ENCODE results near the gene CCNE1.
"Not testable (repeated sequence)": the region's sequence is repeated elsewhere in the genome, so short reads cannot be mapped to it uniquely, and the experiment has no call there.

Gene CCNE1

DNA sequence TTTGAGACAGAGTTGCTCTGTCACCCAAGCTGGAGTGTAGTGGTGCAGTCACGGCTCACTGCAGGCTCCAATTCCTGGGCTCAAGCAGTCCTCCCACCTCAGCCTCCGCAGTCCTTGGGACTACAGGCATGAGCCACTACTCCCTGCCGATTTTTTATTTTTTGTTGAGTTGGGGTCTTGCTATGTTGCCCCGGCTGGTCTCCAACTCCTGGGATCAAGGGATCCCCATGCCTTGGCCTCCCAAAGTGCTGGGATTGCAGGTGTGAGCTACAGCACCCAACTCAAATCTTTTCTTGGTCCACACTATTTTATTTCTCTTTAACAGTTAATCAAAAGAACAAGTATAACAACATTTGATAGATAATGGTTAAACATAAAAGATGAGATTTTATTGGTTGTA lies 7.5 kb downstream of the CCNE1 start:
- no peak for DNase-seq

DNA sequence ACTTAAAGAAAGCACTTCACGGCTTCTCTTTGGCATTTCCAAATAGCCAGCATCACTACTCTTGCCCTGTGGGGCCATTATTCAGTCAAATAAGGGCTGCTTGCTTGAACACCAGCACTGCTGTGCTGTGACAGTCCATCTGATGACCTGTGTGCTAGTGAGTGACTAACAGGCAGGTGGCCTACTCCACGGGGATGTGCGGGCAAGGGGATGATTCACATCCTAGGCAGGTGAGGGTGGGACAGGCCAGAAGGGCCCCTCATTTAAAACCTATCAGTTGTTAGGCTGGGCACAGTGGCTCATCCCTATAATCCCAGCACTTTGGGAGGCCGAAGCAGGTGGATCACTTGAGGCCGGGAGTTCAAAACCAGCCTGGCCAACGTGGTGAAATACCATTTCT lies 8.2 kb downstream of the CCNE1 start:
- no peak for DNase-seq

DNA sequence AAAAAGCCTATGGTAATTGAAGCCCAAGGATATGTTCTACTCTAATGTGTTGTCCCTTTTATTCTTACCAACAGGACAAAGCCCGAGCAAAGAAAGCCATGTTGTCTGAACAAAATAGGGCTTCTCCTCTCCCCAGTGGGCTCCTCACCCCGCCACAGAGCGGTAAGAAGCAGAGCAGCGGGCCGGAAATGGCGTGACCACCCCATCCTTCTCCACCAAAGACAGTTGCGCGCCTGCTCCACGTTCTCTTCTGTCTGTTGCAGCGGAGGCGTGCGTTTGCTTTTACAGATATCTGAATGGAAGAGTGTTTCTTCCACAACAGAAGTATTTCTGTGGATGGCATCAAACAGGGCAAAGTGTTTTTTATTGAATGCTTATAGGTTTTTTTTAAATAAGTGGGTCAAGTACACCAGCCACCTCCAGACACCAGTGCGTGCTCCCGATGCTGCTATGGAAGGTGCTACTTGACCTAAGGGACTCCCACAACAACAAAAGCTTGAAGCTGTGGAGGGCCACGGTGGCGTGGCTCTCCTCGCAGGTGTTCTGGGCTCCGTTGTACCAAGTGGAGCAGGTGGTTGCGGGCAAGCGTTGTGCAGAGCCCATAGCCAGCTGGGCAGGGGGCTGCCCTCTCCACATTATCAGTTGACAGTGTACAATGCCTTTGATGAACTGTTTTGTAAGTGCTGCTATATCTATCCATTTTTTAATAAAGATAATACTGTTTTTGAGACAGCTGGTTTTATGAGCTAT lies 12.0 kb downstream of the CCNE1 start:
- DNase-seq = no peak

DNA sequence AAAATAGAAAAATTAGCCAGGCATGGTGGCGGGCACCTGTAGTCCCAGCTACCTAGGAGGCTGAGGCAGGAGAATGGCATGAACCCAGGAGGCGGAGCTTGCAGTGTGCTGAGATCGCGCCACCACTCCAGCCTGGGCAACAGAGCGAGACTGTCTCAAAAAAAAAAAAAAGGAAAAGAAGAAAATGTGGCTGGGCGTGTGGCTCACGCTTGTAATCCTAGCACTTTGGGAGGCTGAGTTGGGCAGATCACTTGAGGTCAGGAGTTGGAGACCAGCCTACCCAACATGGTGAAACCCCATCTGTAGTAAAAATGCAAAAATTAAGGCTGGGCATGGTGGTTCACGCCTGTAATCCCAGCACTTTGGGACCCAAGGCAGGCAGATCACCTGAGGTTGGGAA lies 13.5 kb downstream of the CCNE1 start:
- DNase-seq = not testable (repeated sequence)

DNA sequence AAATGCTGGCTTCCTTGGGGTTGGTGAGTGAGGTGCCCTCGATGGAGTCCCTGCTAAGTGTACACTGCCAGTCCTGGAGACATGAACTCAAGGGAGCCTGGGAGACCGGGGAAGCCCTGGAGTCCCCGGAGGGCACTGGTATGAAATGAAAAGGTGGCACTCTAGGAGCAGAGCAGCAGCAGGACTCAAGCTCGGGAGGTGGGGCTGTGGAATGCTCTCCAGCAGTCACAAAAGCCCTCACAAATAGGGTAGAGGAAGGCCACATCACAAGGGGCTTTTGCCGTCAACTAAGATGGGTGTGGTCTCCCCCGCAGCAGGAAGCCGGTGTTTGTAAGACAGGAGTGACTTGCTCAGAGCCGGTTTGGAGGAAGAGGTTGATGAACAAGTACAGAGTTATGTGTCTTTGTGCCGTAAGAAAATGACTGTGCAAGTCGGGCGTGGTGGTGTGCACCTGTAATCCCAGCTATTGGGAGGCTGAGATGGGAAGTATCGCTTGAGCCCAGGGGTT lies 19.3 kb downstream of the CCNE1 start:
- peak; percentile 81 for DNase-seq

DNA sequence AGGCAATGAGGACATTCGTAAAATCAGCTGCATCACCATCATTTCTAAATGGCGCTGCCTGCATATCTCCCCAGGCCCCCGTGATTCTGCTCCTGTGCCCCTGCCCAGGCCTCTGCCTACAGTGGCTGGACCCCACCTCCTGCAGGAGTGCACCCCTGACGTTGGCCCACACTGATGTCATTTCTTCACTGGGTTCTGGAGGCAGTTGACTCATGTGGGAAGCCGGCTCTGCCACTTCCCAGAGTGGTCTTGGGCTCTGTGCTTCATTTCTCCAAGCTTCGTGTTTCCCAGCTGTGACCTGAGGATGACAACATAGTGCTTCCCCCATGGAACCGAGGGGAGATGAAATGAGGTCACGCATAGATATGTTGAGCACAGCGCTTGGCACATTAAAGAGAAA lies 19.9 kb downstream of the CCNE1 start:
- no peak for DNase-seq

DNA sequence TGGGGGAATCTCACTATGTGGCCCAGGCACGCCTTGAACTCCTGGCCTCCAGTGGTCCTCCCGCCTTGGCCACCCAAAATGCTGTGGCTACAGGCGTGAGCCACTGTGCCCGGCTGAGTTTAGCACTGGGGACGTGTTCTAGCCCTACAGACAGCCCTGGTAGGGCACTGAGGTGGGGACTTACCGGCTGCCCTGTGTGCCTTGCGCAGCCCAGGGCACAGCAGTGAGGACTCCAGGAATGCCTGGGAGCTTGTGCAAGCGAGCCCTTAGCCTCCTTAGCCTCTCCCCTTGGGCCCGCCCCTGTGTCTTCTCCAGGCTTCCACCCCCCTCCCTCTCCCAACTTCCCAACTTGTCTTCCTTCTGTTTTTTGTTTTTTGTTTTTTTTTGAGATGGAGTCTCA lies 21.0 kb downstream of the CCNE1 start:
- DNase-seq = no peak

DNA sequence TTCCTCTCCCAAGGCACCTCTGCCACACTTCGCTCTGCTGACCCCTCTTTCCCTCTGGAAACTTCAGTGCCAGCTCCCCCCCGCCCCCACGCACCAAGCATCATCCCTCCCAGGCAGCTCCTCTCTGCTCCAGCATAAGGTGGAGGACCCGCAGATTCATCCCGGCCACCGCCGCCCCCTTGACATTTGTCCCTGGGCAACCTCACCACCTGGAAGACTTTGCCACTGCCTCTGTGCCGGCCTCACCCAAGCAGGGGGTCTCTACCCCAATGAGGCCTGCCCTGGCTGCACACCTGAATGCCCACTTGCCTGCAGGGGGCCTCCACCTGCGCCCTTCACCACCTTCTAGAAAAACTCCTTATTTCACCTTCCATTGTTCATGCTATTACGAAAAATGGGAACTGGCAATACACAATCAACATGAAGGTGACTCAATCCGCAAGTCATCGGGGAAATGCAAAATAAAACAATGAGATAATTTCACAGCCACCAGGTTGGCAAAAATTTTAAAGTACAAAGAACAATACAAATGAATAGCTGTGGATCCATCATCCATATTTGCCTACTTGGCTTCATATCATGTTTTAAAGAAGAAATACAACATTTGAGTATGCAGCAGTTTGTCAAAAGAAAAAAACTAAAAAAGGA lies 21.9 kb downstream of the CCNE1 start:
- DNase-seq = no peak

DNA sequence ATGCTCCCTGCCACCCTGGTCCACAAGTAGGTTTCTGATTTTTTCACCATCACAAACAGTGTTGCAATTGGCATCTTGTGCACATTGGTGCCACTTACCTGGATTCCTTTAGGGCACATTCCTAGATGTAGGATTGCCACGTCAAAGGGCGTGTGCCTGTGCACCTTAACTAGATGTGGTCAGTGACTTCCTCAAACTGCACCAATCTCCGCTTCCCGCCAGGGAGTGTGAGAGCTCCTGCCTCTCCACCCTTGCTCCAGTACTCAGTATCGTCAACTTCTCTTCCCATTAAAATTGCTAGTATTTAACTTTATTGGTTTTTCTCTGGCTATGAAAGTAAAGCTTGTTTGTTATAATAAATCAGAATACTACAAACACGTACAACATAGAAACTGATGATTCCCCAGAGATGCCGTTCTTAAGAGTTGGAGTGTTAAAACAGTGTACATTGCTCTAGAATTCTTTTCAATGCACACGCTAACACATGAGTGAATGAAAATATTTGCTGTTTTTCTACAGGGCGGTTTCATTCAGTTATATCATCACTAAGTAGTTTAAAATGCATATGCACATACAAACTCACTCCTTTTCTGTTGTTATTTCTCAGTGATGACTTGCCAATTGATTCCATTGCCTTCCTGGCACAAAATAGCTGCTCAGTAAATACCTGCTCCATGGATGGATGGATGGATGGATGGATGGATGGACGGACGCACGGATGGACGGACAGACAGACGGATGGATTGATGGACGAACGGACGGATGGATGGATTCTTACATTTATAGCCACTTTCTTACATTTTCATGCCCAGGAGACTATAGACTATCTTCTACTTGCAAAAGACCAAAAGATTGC lies 23.4 kb downstream of the CCNE1 start:
- DNase-seq = no peak

DNA sequence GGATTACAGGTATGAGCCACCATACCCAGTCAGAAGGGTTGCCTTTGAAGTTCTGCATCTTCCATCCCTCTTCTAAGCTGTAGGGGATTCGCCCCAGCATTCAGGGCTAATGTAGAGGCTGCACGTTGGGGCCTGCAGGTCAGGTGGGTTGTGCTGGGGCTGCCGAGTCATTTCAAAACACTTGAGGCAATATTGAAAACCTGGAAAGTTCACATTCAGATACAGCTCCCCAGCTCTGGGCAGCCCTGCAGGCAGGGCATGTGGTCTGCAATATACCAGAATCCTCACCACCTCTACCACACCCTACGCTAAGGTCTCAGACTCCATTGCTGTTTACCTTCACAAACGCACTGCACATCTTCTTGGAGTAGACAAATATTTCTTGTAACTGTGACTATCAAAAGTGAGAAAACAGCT lies 24.6 kb downstream of the CCNE1 start:
- DNase-seq = no peak

DNA sequence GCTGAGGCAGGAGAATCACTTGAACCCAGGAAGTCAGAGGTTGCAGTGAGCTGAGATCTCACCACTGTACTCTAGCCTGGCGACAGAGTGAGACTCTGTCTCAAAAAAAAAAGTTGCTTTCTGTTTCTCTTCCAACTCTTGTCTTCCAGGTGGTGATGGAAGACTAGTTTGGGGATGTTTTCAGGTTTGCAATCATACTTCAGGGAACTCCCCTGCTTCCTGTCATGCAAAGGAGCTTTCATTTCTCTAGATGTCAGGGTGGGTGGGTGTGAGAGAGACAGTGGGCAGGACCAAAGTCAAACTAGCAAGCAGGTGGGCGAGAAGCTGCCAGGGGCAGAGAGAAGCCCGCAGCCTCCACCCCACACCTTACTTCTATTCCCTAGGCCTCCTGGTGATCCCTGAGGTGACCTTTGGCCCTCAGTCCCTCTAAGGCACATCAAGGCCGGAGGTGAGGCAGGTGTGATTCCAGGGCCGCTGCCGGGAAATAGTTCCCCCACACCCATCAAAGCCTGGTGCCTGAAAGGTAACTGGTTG lies 25.7 kb downstream of the CCNE1 start:
- DNase-seq = peak; percentile 67

DNA sequence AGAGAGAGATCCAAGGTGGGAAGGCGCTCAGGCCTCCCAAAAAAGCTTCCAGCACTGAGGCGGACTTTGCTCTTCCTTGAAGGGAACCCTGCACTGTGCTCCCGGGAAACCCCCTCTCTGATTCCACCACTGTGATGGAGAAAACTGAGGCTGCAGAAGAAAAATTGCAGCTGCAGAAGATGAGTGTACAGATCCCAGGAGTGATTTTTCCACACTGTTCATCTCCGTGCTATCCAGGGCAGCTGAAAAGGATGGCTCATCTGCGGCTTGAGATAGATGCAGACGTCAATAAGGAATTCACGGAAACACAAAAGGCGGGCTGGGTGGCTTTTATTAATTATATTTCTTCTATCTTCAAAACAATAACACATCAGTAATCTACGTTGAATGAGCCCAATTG lies 26.2 kb downstream of the CCNE1 start:
- no peak for DNase-seq

DNA sequence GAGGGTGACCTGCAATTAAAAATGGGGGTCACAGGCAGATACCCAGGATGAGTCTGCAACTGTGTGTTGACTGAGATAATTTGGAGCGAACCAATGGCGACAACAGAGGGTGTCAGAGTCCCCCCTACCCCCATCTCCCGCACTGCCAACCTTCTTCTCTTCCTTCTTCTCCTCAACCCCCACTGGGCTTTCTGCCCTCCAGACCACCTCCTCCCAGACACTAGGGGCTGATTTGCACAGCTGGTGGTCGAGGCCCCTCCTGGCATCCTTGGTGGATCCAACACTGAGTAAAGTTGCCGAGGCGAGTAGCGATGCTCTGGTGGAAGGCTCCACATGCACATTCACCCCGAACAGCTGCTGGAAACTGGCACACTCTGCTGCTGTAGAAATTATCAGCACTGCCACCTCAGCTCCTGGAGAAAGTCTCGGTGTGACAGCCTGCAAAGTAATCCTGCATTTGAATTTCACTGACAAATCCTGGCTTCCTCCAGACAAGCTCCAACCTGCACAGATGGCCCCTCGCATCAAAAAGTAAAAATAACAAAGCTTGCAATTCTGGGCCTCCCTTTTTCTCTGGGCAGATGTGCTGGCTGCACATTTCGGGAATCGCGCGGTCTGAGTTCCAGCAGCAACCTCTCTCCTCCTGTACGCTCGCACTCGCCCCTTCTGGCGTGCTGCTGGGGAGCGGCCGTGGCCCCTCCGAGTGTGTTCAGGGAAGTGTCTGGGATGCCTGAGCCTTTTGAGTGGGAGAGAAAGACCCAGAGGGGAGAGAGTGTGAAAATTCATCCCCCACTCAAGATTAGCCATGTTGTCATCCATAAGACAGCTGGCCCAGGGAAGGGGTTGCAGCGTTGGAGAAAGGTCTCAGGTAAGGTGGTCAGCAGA lies 28.5 kb downstream of the CCNE1 start:
- DNase-seq = no peak

DNA sequence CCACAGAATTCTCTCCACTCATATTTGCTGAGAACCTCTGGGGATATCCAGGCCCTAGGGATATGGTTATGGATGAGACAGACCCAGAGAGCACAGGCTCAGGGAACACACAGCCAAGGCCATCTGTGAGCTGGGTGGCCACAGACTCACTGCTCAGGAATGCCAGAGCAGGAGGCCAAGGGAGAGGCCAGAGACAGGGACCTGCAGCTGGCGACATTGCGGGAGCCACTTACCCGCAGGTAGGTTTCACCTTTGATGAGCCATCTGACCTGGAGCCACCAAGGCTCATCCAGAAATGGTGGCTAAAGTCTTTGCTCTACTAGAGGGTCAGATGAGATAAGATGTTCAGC lies 29.4 kb downstream of the CCNE1 start:
- DNase-seq = no peak

DNA sequence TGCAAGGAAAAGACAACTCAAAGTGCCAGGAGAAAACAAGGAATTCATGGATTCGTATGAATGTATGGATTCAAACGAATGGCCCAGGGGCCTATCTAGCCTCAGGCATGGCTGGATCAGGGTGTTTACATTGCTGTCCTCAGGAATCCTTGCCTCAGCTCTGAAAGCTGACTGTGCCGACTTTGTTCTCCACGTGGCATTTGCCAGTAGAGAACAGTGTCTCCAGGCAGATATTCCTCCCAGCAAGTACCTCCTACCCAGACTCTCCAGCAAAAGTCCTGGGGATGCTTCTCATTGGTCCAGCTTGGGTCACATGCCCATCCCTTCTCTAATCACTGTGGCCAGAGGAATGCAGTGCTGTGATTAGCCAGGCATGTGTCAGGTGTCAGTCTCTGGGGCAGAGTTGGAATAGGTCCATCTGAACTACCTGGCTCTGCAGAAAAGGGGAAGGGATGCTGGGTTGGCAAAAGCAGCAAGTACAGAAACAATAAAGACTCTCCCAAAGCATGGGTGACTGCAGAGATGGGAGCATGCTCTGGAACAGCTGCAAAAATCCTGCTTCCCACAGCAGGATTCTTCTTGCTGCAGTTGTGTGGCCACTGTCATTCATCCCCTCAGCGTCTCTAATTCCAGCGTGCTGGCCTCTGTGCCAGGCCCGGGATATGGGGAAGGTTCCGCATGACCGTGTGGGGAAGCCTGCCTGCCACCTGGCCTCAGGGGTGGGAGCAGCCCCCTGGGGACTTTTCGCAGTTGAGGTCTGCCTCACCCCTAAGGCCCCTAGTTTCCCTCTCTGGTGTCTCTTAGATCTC lies 30.0 kb downstream of the CCNE1 start:
- no peak for DNase-seq

DNA sequence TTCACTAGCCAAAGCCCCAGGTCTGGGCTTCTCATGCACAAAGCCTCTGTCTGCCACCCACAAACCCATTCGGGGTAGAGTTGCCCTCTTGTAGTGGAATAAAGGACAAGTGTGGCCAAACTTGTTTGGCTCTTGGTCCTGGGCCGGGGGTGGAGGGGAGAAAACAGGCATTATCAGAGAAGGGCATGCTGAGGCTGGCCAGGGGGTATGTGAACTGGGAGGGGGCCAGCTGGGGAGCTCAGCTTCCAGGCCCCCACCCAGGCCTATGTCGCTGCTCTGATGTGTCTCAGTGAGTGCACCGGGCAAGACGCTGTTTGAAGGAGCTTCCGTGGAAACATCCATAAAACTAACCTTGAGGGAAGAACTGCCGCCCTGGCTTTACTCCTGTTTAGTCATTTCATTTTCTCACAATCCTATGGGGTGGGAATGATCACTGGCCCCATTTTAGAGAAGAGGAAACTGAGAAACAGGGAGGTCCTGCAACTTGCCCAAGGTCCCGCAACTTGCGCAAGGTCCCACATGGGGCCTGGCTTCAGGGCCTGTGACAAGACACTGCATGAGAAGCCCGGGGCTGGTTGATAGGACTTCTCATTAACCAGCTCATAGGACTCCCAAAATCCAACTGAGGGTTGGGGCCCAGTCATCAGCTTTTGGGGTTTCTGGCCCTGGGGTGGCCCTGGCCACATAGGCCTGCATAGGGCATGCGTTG lies 30.8 kb downstream of the CCNE1 start:
- DNase-seq = no peak

DNA sequence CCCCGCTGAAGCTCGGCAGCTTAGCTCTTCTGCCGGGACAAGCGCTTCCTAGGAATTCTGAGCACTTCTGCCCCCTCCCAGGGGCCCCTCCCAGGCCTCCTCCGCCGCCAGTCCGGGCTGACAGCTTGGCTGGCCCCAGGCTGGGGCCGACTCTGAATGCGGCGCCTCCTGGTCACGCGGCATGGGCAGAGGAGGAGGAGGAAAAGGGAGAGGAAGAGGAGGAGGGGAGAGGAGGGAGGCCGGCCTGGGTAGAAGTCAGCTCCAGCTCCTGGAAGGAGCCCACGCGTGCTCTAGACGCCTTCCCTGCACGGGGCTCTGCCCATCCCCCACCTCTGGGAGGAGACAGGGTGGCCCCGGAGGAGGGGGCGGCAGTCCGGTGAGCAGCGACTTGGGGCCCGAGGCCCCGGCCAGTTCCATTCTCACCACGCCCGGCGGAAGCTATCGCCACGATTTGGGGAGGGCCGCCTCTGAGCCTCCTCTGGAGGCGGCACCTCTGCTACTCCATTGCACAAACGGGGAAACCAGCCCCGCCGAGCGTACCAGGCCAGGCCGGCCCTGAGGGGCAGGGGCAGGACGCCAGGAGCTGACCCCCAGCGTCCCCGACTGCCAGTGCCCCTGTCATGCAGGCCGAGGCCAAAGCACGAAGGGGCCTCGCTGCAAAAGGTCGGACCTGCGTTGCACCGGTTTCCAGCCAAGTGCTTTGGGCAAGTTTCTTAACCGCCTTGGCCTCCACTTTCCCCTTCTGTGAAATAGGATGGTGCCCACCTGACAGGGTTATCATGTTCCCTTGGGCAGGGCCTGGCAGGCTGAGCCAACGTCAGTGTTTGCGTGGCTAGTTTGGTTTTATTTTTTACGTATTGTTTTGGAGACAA lies 31.6 kb downstream of the CCNE1 start:
- peak; percentile 19 for DNase-seq

DNA sequence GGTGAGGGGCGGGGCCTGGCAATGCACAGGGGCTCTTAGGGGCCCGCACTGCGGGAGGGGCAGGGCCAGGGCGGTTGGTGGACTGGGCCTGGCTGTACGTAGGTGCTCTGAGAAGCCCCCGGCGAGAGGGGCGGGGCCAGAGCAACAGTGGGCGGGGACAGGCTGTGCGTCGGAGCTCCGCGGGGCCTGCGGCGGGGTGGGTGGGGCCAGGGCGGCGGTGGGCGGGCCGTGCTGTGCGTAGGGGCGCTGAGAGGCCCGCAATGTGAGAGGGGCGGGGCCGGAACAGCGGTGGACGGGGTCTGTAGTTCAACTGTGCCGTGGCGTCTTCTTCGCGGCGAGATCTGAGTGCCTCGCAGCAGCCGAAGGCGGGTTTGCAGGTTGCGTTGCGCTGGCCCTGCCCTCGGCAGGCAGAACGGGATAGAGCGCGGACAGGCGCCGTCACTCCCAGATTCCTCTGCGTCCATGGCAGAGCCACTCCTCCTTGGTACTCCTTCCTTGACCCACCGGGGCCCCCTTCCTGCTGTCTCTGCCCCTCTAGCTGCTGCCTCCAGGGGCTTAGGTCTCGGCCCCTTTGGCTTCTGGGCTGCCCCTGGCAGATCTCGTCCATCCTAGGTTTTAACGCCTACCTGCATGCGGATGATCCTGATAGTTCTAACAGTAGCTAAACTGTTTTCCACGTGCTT lies 33.2 kb downstream of the CCNE1 start:
- DNase-seq = peak; percentile 93

DNA sequence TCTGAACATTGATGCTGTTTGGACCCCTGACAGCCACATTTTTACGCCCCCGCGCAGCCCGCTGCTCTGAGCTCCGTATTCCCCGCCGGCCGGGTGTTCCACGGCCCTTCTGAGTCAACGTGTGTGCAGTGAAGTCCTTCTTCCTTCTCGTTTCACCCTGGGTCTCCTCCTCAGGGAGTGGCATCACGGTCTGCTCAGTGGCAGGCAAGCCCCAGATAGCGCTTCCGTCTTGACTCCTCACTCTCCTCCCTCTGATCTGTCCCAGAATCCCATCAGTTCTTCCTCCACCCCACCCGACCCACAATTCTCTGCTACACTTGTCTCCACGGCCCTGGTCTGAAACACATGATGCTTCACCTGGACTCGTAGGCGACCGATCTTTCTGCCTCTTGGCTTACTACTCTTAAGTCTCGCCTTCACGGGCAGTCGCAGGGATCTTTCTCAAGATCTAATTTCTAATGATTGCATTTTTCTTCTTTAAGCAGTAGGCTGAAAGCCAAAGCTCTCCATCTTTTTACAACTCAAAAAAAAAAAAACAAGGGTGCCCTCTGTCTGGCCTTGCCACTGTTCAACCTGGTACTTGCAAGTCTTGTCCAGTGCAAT lies 33.9 kb downstream of the CCNE1 start:
- no peak for DNase-seq
